ENCODE results near the gene ASAH2. TPM values are rescaled to one million over a fixed set of nuclear protein-coding genes. Genes with fewer than 3 reads are reported as not detected.

The ASAH2 gene
- total and polyA plus RNA-seq, 7 donors = under 0.01 to 4.9 (median 0.41) TPM; not detected in 1

Other genes starting within 250 kb of the ASAH2 start
- 10 to 100 TPM; 26.7 to 38.5 (median 33.1) TPM for gene WASHC2A, start 183.6 kb downstream of the ASAH2 start, total RNA-seq
- gene WASHC2A, start 183.6 kb downstream of the ASAH2 start, polyA plus RNA-seq = 10 to 100 TPM; 19.8 to 40.9 (median 22.0) TPM